HUES64 (cell line): ENCODE data around the gene CACNG1.

Experiments used
- H3K27ac ChIP-seq: 2 replicates; pipeline ENCODE4 v1.7.0; 2013; ENCODE audit warnings: low read depth, low read length, inconsistent platforms
- H3K27me3 ChIP-seq: 2 replicates; pipeline ENCODE4 v1.6.1; 2013; ENCODE audit warnings: mild to moderate bottlenecking, low read length; ENCODE audit not compliant: insufficient read depth
- H3K36me3 ChIP-seq: 2 replicates; pipeline ENCODE4 v1.6.1; 2013; ENCODE audit warnings: mild to moderate bottlenecking, low read length; ENCODE audit not compliant: insufficient read depth
- H3K4me1 ChIP-seq: 2 replicates; pipeline ENCODE4 v1.6.1; 2013; ENCODE audit warnings: mild to moderate bottlenecking, low read length, moderate library complexity; ENCODE audit not compliant: insufficient read depth
- H3K4me3 ChIP-seq: 2 replicates; pipeline ENCODE4 v1.5.1; 2013; ENCODE audit warnings: mild to moderate bottlenecking, low read length, moderate library complexity
- H3K9ac ChIP-seq: 2 replicates; pipeline ENCODE4 v1.6.1; 2013; ENCODE audit warnings: mild to moderate bottlenecking, low read depth, low read length
- H3K9me3 ChIP-seq: 2 replicates; pipeline ENCODE4 v1.6.1; 2013; ENCODE audit warnings: low read depth, low read length; ENCODE audit not compliant: insufficient read depth
- WGBS: fragments of 150-250, 120-280 bp; methylation state at CpG from one replicate; pipeline ENCODE4 v1.1.7; 2013; ENCODE audit warnings: missing lambda C conversion rate; 5-methylcytosine and 5-hydroxymethylcytosine counted together

CACNG1 gene

DNA sequence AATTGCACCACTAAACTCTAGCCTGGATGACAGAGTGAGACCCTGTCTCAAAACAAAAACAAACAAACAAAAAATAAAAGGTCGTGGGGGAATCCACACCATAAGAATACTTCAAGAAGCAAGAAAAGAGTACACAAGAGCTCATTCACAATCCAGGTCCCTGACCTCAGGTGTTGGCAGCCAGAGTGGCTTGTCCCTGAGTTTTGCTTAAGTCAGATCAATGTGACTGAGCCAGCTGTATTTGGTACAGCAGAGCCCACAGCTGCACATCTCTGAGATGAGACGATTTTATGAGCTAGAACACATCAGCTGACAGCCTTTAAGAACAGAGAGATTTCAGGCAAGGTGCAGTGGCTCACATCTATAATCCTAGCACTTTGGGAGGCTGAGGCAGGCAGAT lies 22.4 kb downstream of the CACNG1 start:
- Histone ChIP-seq H3K9ac (no peak overlapping the region), H3K4me1 (peaks cover 4% of the 10 kb centered on the region; the same call in 1 of the 2 replicates), H3K27ac (no peak overlapping the region), H3K4me3 (no peak overlapping the region), H3K27me3 (no peaks in the 10 kb centered on the region), H3K36me3 (no peaks in the 10 kb centered on the region), H3K9me3 (no peaks in the 10 kb centered on the region)
- WGBS = 89% methylated on average over 2 of the region's 2 CpGs

DNA sequence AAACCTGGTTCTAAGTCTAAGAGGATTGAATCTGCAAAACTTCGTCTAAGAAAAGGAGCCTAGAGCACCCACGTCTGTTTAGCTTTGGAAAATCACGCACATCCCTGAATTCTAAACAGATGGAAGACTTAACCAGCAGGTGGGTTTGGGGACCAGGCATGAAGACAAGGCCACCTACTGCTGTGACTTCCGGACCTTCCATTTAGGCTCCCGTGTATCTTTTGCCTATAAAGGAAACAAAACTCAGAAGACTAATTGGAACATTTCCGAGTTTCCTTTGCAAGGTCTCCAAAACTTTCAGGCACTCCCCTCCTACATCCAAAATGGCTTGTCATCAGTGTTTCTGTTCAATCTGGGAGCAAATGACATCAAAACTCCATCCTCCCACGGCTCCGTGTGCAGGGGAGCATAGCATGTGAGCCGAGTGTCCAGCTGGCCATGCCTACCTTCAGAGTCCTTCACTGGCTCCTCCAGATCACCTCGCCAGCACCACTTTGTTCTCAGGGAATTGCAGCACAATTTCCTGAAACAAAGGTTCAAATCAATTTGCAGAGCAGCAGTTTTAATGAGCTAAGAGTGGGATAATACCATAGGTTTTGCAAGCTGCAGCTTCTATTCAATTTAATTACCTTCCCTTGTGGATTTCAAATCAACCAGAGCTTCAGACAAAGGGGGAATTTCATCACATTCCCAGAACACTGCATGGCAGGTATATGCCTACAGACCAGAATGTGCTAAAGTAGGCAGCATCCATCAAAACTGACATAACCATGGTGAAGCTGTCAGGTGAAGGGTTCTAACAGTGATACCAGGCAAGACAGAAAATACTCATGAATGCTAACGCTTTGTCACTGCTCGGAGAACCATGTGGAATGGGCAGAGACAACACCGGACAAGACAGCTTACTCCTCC lies 23.5 kb downstream of the CACNG1 start:
- Histone ChIP-seq H3K9ac (no peak overlapping the region), H3K27ac (no peak overlapping the region), H3K27me3 (no peaks in the 10 kb centered on the region), H3K4me1 (peaks cover 4% of the 10 kb centered on the region; the same call in 1 of the 2 replicates), H3K4me3 (no peak overlapping the region), H3K36me3 (no peaks in the 10 kb centered on the region), H3K9me3 (no peaks in the 10 kb centered on the region)
- 86% methylated on average over 13 of the region's 13 CpGs for WGBS

DNA sequence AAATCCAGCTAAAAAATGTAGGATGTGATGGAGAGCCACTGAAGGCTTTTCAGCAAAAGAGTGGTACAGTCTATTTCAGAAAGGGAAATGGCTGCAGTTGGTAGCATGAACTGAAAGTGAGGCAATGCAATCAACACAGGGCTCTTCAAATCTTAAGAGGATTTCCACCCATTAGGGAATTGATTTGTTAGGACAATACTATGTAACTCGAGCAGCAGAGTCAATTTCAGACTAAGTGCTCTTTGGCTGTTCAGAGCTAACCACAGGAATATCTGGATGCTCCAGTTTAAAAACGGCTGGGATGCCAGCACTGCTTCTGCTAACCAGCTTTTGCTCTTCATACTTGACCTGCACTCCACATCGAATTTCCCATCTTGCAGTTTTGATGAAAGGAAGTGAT lies 24.6 kb downstream of the CACNG1 start:
- H3K9me3 ChIP-seq = no peaks in the 10 kb centered on the region
- no peaks in the 10 kb centered on the region for H3K36me3 ChIP-seq
- H3K4me1 ChIP-seq = peaks cover 4% of the 10 kb centered on the region; the same call in 1 of the 2 replicates
- no peak overlapping the region for H3K4me3 ChIP-seq
- no peaks in the 10 kb centered on the region for H3K27me3 ChIP-seq
- no peak overlapping the region for H3K27ac ChIP-seq
- no peak overlapping the region for H3K9ac ChIP-seq
- 88% methylated on average over 3 of the region's 3 CpGs for WGBS

DNA sequence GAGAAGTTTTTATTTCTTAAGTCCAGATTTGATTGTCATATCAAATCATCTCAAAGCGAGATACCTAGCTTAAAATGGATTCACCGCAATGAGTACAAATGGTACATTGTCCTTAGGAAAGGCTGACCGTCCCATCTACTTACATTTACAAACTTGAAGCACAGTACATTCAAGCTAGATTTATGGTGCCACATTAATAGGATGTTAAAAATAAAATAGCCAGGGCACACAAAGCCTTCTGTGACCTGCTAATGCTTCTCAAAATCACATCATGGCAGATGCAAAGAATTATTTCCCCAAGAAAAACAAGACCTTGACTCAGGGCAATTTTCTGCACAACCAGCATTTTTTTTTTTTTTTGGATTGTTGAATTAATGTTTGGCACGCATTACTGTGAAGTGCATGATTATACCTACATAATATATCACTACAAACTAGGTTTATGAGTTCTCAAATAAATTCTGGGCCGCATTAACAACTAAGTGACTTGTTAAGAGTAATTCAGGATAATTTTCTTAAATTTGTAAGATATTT lies 25.3 kb downstream of the CACNG1 start:
- Histone ChIP-seq H3K36me3 (no peaks in the 10 kb centered on the region), H3K27me3 (no peaks in the 10 kb centered on the region), H3K9ac (no peak overlapping the region), H3K27ac (no peak overlapping the region), H3K4me1 (peaks cover 4% of the 10 kb centered on the region; the same call in 1 of the 2 replicates), H3K4me3 (no peak overlapping the region), H3K9me3 (no peaks in the 10 kb centered on the region)
- WGBS = 96% methylated on average over 4 of the region's 5 CpGs

DNA sequence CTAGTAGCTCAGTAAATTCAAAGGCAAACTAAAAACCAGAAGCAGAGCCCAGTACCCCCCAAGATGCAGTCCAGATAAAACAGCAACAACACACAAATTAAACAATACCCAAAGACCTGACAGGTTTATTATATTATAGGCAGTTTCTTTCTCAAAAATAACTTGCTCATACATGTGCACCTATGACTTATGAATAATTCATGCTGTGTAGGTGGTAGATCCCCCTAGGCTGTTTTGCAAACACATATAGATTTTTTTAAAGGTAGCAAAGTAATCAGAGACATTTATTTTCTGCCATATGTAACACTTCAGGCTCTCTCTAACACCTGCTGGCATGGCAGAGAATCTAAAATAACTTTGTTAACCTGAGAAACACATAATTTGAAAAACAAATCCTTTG lies 27.2 kb downstream of the CACNG1 start:
- H3K9ac ChIP-seq = no peak overlapping the region
- no peaks in the 10 kb centered on the region for H3K36me3 ChIP-seq

GRCh38 chr17:67072885-67073284 lies 28.5 kb downstream of the CACNG1 start:
- H3K4me1 ChIP-seq = no peaks in the 10 kb centered on the region; the same call in 1 of the 2 replicates
- 84% methylated on average over 3 of the region's 3 CpGs for WGBS
- H3K27me3 ChIP-seq = no peaks in the 10 kb centered on the region
- H3K4me3 ChIP-seq = no peak overlapping the region
- no peak overlapping the region for H3K9ac ChIP-seq
- peaks cover 5% of the 10 kb centered on the region; the same call in 1 of the 2 replicates for H3K36me3 ChIP-seq
- H3K27ac ChIP-seq = no peak overlapping the region
- no peaks in the 10 kb centered on the region for H3K9me3 ChIP-seq

More for the DNA sequence above, 27.2 kb downstream of the CACNG1 start:
- Histone ChIP-seq H3K27ac (no peak overlapping the region), H3K27me3 (no peaks in the 10 kb centered on the region), H3K9me3 (no peaks in the 10 kb centered on the region), H3K4me3 (no peak overlapping the region), H3K4me1 (peaks cover 4% of the 10 kb centered on the region; the same call in 1 of the 2 replicates)

- no peak overlapping the region for H3K27ac ChIP-seq
Observed at GRCh38 chr17:67074781-67075180, 30.4 kb downstream of the CACNG1 start.

GRCh38 chr17:67076290-67076689 lies 31.9 kb downstream of the CACNG1 start:
- Histone ChIP-seq H3K9me3 (no peaks in the 10 kb centered on the region), H3K27me3 (no peaks in the 10 kb centered on the region), H3K4me3 (no peak overlapping the region), H3K27ac (no peak overlapping the region), H3K36me3 (peaks cover 11% of the 10 kb centered on the region), H3K9ac (no peak overlapping the region), H3K4me1 (no peaks in the 10 kb centered on the region; the same call in 1 of the 2 replicates)
- WGBS = 84% methylated on average over 7 of the region's 7 CpGs

More at GRCh38 chr17:67074781-67075180, 30.4 kb downstream of the CACNG1 start:
- peaks cover 11% of the 10 kb centered on the region for H3K36me3 ChIP-seq
- no peaks in the 10 kb centered on the region; the same call in 1 of the 2 replicates for H3K4me1 ChIP-seq
- no peak overlapping the region for H3K4me3 ChIP-seq
- H3K9me3 ChIP-seq = no peaks in the 10 kb centered on the region
- WGBS = 96% methylated on average over 2 of the region's 3 CpGs
- H3K27me3 ChIP-seq = no peaks in the 10 kb centered on the region
- H3K9ac ChIP-seq = no peak overlapping the region

GRCh38 chr17:67078292-67078691 lies 33.9 kb downstream of the CACNG1 start:
- no peak overlapping the region for H3K4me3 ChIP-seq
- 95% methylated on average over 11 of the region's 11 CpGs for WGBS
- H3K9me3 ChIP-seq = no peaks in the 10 kb centered on the region
- peaks cover 11% of the 10 kb centered on the region for H3K36me3 ChIP-seq
- no peaks in the 10 kb centered on the region for H3K4me1 ChIP-seq
- H3K27me3 ChIP-seq = no peaks in the 10 kb centered on the region
- H3K9ac ChIP-seq = no peak overlapping the region
- H3K27ac ChIP-seq = no peak overlapping the region

GRCh38 chr17:67079491-67079890 lies 35.1 kb downstream of the CACNG1 start:
- H3K9ac ChIP-seq = no peak overlapping the region
- no peak overlapping the region for H3K4me3 ChIP-seq
- WGBS = 98% methylated on average over 2 of the region's 2 CpGs
- peaks cover 16% of the 10 kb centered on the region for H3K36me3 ChIP-seq
- H3K27ac ChIP-seq = no peak overlapping the region
- no peaks in the 10 kb centered on the region for H3K9me3 ChIP-seq
- no peaks in the 10 kb centered on the region for H3K27me3 ChIP-seq
- H3K4me1 ChIP-seq = no peaks in the 10 kb centered on the region

DNA sequence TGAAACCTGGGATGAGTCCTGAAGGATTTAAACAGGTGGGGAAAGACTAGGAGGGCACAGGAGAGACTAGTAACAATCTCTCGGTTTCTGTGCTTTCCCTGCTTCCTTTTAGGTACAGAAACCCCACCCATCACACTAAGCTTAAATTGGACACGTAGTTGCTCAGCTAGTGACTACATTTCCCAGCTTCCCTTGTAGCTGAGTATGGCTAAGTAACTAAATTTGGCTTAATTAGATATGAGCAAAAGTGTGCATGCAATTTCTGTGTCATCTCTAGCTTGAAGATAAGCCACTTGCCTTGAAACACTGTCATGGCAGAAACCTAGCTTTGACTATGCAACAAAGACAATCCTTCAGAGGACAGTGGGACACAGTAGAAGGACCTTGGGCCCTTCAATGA lies 36.5 kb downstream of the CACNG1 start:
- H3K4me1 ChIP-seq = no peaks in the 10 kb centered on the region
- H3K4me3 ChIP-seq = no peak overlapping the region
- no peak overlapping the region for H3K9ac ChIP-seq
- peaks cover 19% of the 10 kb centered on the region for H3K36me3 ChIP-seq
- no peaks in the 10 kb centered on the region for H3K9me3 ChIP-seq
- 83% methylated on average over 2 of the region's 2 CpGs for WGBS
- no peaks in the 10 kb centered on the region for H3K27me3 ChIP-seq
- H3K27ac ChIP-seq = no peak overlapping the region
